HG03196 (cell line): ENCODE data around the gene UBL3.

Experiments used
- ATAC-seq: cut with Tn5 transposase; IDR thresholded peaks from one replicate; pipeline ENCODE4 v1.9.1; 2021; ENCODE audit not compliant: unreplicated experiment

Gene UBL3

GRCh38 chr13:29761160-29761559, 89.3 kb downstream of the UBL3 start:
- ATAC-seq: no peak

DNA sequence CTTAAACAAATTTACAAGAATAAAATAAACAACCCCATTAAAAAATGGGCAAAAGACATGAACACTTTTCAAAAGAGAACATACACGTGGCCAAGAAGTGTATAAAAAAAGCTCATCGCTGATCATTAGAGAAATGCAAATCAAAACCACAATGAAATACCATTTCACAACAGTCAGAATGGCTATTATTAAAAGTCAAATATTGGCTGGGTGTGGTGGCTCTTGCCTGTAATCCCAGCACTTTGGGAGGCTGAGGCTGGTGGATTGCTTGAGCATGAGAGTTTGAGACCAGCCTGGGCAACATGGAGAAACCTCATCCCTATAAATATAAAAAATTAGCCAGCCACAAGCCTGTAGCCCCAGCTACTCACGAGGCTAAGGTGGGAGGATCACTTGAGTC, 89.9 kb downstream of the UBL3 start:
- no peak for ATAC-seq

DNA sequence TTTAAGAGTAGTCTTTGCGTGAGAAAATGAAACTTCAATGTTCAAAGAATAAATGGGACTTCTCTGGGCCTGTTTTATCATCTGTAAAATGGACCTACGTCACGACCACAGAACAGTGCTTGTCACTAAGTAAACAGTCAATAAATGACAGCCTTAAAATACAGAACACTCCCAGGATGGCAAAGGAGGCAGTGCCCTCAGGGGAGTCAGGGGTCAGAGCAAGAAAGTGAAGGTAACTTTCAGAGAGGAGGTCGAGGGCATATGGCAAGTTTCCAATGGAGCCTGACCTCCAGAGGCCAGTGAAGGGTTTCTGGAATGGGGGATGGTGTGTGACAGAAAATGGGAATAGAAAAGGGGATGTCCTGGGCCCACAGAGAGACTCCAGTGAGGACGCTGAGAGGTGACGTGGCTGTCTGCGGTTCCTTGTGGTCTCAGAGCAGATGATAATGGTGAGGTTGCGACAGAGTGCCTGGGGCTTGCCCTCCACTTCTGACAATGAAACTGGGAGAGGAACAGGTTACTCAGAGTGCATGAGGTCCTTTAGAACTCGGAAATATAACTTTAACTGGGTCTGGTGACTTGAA, 91.8 kb downstream of the UBL3 start:
- ATAC-seq: peak; percentile 89

GRCh38 chr13:29756506-29756905, 93.9 kb downstream of the UBL3 start:
- no peak for ATAC-seq

- ATAC-seq: no peak
Observed at GRCh38 chr13:29754473-29754806, 96.0 kb downstream of the UBL3 start.

DNA sequence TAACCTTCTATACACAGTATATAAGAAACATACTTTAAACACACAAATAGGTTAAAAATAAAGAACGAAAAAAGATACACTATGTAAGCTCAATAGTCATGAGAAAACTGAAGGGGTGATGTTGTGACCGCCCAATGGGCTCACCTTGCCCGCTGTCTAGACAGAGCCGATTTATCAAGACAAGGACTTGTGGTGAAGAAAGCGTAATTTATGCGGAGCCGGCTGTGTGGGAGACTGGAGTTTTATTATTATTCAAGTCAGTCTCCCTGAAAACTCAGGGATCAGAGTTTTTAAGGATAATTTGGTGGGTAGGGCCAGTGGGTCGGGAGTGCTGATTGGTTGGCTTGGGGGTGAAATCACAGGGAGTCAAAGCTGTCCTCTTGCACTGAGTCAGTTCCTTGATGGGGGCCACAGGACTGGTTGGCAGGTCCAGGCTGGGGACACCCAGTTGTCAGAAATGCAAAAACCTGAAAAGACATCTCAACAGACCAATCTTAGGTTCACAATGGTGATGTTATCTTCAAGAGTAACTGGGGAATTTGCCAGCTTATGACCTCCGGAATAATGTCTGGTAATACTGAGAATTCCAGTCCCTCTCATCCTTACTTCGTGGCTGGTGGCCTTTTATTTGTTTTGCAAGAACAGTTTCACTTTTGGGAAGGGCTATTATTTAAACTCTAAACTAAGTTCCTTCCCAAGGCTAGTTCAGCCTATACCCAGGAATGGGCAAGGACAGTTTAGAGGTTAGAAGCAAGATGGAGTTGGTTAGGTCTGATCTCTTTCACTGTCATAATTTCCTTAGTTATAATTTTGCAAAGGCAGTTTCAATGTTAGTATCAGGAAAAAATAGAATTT, 96.6 kb downstream of the UBL3 start:
- ATAC-seq: no peak

- no peak for ATAC-seq
Observed at GRCh38 chr13:29752175-29752574, 98.2 kb downstream of the UBL3 start.

GRCh38 chr13:29750183-29750530, 100.3 kb downstream of the UBL3 start:
- ATAC-seq: no peak

DNA sequence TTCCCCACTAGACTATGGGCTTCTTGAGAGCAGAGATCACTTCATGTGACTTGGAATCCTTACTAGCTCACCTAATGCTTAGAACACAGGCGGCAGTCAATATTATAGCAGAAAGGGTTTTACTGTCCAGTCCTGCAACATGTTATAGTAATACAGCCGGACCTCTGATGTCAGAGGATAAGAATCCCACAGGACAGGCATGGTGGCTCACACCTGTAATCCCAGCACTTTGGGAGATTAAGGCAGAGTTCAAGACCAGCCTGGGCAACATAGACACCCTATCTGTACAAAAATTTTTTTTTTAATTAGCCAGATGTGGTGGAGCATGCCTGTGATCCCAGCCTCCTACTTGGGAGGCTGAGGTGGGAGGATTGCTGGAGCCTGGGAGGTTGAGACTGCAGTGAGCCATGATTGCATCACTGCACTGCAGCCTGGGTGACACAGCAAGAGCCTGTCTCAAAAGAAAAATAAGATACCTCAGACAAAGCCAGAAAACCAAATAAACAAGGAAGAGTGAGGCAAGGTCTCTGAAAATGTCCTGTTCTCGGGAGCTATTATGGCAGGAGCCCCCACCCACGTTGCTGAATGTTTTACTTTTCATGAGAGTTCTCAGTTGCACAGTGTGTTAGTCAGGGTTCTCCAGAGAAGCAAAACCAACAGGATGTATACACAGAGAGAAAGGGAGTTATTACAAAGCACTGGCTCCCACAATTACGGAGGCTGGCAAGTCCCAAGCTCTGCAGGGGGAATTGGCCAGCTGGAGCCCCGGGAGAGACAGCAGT, 100.8 kb downstream of the UBL3 start:
- no peak for ATAC-seq

GRCh38 chr13:29748097-29748496, 102.3 kb downstream of the UBL3 start:
- no peak for ATAC-seq

GRCh38 chr13:29746148-29746677, 104.2 kb downstream of the UBL3 start:
- no peak for ATAC-seq

GRCh38 chr13:29745704-29746103, 104.7 kb downstream of the UBL3 start:
- no peak for ATAC-seq

DNA sequence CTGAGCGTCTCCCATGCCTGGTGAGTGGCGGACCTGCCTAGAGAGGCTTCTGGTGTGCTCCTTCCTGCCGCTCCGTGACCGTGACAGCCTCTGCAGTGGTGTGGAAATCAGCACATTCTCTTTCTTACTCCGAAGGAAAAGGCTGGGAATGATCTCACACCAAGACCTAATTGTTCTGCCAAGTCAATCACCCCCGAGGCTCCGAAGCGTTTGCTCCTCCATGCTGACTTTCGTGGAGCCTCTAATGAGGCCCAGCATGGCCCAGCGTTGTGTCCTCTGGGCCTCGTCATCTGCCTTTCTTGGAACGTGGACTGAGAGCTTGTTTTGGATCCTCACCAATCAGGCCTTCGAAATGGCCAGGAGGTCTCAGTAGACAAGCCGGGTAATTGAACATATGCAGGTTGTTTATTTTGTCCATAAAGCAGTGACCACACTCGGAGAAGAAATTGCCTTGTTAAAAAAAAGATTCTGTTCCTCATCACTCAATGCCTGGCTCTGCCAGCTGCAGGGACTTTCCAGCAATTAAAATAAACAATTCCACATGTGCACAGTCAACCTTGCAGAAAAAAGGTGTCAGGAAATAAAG, 107.1 kb downstream of the UBL3 start:
- ATAC-seq: no peak

DNA sequence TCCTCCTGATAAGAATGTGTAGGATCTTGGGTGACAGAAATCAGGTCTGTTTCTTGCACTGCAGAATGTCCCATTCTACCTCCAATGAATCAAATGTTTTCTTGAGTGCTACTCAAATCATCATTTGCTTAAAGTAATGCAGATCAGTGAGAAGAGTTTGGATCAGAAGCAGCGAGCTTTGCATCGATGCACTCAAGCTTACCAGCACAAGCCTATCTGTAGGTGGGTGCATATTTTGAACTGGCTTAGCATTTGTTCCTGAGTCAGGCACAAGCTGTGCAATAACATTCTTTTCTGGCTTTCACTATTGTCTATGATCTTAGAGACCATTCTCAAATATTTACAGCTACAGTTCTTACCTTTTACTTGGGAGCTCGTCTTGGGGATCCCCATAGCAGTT, 109.5 kb downstream of the UBL3 start:
- ATAC-seq: no peak

DNA sequence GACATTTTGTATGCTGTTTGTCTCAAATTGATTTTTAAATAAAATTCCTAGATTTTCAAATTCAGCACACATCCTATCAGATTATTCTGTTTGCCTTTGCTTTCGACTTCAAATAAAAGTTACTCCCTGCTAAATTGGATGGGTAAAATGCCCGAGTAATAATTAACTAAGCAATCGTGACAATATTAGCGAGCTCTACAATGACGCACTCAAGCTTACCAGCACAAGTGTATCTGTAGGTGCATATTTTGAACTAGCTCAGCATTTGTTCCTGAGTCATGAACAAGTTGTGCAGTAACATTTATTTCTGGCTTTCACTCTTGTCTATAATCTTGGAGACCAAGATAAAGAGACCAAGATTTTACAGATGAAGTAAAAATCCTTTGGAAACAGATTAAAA, 113.4 kb downstream of the UBL3 start:
- ATAC-seq: no peak

GRCh38 chr13:29733147-29733611, 117.2 kb downstream of the UBL3 start:
- no peak for ATAC-seq

DNA sequence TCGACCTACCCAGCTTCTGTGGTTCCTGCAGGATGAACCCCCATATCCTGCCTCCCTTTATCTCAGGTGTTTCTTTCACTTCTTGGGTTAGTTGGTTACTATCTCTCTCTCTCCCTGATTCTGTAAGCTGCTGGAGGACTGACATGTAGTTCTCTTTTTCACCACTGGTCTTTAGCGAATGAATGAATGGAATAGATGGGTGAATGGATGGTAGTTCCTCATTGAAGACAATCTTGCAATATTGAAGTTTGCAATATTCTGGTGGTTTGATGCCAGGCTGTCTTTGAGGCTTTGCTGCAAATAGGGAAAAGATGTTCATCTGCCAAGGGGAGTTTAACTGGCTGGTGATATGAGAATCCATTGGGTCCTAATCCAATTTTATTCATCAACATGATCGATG, 120.2 kb downstream of the UBL3 start:
- no peak for ATAC-seq

DNA sequence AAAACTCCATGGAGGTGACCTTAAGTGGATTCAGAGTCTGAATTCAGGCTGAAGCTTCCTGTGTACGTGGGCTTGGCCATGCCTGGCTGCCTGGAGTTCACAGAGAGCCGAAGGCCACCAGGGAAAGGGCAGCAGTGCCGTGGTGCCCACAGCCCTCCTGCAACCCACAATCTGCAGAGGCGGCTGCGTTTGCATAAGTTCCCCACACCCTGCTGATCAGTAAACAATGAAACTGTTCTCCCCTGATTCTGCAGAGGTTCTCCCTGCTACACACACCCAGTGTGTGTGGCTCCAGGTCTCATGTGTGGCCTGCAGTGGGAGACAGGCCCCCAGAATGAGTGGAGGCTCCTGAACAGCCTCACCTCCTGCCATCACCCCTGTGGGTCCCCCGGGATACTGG, 128.0 kb downstream of the UBL3 start:
- ATAC-seq: no peak

DNA sequence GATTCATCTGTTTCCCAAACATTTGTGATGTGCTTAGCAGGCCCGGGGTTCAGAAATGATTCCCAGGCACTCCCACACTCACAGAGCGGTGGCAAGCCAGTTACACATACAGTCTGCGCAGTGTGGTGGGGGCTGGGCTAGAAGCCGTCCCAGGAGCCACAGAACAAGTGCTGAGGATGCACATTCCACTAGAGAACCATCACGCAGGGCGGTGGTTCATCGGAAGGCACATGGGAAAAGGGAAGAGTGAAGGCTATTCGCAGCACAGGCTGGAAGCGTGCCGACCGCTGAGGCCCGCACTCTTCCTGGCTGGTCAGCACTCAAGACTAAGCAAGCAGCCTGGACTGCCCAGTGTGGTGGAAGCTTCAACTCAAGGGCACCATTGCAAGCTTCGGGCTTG, 128.7 kb downstream of the UBL3 start:
- no peak for ATAC-seq

DNA sequence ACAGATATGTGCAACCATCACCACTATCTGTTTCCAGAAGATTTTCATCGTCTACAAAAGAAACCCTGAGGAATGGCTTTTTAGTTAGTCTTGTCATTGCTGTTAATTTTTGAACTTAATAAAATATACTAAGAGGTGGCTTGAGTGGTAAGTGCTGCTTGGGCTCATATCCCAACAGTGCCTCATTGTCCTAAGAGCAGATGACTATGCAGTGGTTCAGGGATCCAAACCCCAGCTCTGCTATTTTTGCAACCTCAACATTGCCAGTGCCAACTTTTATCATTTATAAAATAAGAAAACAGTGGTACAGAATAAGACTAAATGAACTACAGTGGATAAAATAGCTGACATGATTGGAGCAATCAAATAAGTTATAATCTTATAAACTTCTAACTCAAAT, 131.7 kb downstream of the UBL3 start:
- ATAC-seq: no peak

DNA sequence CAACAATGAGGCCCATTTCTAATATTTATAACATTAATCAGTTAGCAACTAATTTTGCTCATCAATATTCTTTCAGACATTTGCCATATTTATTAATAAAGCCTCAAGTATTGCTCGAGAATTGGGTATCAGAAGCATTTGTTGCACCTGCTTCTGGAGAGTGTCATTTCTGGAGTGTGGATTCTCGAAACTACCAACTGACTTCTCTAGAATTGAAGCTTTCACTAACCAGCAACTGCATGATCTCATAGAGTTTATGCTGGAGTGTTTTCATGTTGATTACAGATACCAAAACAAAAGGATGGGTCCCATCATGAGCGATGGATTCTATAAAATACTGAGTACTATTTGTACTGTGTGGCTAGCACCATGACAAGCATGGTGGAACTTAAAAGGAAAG, 133.9 kb downstream of the UBL3 start:
- no peak for ATAC-seq
